Measurements from ENCODE around the gene CDCA8.

CDCA8 gene

GRCh38 chr1:37701051-37701450 lies 8.7 kb downstream of the CDCA8 start:
- TF ChIP-seq CTCF (IDR thresholded peaks at IDR 0.05; ENCODE audit: low read depth, low read length), result no peak
- DNase-seq (ENCODE audit: extremely low read depth, low read depth), result no peak

DNA sequence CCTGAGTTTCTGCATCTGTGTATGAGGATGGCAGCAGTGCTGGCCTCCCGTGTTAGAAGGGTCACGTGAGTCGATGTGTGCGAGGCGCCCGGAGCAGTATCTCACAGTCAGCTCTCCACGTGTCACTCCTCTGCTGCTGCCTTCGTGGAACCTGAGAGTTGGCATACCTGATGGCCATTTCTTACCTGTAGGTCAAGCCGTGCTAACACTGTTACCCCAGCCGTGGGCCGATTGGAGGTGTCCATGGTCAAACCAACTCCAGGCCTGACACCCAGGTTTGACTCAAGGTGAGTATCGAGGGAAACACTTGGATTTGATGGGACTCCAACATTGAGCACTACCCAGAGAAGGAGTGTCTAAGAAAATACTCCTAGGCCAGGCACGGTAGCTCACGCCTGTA lies 10.7 kb downstream of the CDCA8 start:
- DNase-seq (ENCODE audit: extremely low read depth, low read depth), result no peak
- no peak for TF ChIP-seq CTCF (IDR thresholded peaks at IDR 0.05; ENCODE audit: low read depth, low read length)

DNA sequence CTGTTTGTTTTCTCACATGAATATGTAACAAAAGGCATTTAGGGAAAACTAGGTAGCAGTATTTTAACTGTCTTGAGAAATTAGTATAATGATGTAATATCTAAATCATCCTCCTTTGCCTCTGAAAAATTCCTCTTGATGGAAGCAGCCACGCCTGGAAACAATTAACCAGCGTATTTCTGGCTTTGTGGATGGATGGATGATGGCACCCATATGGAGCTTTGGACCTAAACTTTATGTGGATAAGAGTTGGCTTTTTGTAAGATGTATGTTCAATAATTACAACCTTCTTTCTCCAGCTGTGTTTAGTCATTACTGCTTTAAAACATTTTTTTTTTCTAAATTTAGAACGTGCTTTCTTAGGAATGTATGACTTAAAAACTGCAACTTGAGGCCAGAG lies 12.7 kb downstream of the CDCA8 start:
- TF ChIP-seq CTCF (IDR thresholded peaks at IDR 0.05; ENCODE audit: low read depth, low read length), result no peak
- DNase-seq (ENCODE audit: extremely low read depth, low read depth), result peak; percentile 70

DNA sequence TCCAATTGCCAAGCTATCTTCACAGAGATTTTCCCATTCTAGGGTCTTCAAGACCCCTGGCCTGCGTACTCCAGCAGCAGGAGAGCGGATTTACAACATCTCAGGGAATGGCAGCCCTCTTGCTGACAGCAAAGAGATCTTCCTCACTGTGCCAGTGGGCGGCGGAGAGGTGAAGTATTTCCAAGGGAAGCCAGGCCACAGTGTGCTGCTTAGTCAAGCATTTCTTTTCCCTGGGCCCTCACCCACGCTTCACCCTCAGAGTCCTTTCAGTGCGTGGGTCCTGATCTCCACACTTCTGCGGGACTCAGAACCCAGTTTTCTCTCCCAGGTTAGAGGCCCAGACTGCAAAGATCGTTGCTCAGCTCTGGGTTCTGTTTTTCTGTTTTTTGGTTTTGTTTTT lies 13.1 kb downstream of the CDCA8 start:
- no peak for DNase-seq (ENCODE audit: extremely low read depth, low read depth)
- no peak for TF ChIP-seq CTCF (IDR thresholded peaks at IDR 0.05; ENCODE audit: low read depth, low read length)

- no peak for TF ChIP-seq CTCF (IDR thresholded peaks at IDR 0.05; ENCODE audit: low read depth, low read length)
- no peak for DNase-seq (ENCODE audit: extremely low read depth, low read depth)
Observed at GRCh38 chr1:37708471-37708870, 16.2 kb downstream of the CDCA8 start.

DNA sequence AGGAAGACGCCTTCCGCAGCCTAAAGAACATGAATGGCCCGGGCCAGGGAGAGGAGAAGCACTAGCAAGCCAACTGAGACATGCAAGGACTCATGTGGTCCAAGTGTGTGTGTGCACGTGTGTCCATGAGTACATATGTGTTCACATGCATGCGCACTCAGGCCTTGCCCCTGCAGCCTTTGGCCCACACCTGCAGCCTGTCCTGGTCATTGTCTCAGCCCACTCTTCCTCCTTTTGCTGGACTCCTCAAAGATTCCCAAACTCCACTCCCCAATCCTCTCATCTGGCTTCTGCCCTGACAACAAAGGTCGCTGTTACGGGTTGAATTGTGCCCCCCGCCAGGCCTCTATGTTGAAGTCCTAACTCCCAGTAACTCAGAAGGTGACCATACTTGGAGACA lies 21.9 kb downstream of the CDCA8 start:
- no peak for DNase-seq (ENCODE audit: extremely low read depth, low read depth)
- TF ChIP-seq CTCF (IDR thresholded peaks at IDR 0.05; ENCODE audit: low read depth, low read length), result no peak

GRCh38 chr1:37714689-37715088 lies 22.4 kb downstream of the CDCA8 start:
- TF ChIP-seq CTCF (IDR thresholded peaks at IDR 0.05; ENCODE audit: low read depth, low read length), result no peak
- no peak for DNase-seq (ENCODE audit: extremely low read depth, low read depth)
